OCI-LY1 (cell line): ENCODE data around the gene ONECUT3.

ENCODE experiments used
- H2AFZ ChIP-seq: fragments of 200-600 bp; sonication (generic), shearing (Covaris generic); 2 replicates; pipeline ENCODE4 v1.6.0; 2014; ENCODE audit warnings: antibody characterized with exemption, mild to moderate bottlenecking, low read length
- H3F3A ChIP-seq: fragments of 200-600 bp; sonication (generic), shearing (Covaris generic); 2 replicates; pipeline ENCODE4 v1.6.0; 2014; ENCODE audit warnings: mild to moderate bottlenecking, antibody characterized with exemption, low read length, moderate library complexity; ENCODE audit not compliant: insufficient read depth
- H3K27ac ChIP-seq: fragments of 200-600 bp; sonication (generic); 2 replicates; pipeline ENCODE4 v1.5.1; 2014; ENCODE audit warnings: low read length, mixed run types, mild to moderate bottlenecking, low read depth; ENCODE audit not compliant: poor library complexity, severe bottlenecking
- H3K27me3 ChIP-seq: fragments of 200-600 bp; sonication (generic); 2 replicates; pipeline ENCODE4 v1.6.0; 2014; ENCODE audit warnings: antibody characterized with exemption, mild to moderate bottlenecking, low read length, moderate library complexity; ENCODE audit not compliant: insufficient read depth
- H3K36me3 ChIP-seq: fragments of 200-600 bp; sonication (generic); 2 replicates; pipeline ENCODE4 v1.6.1; 2014; ENCODE audit warnings: mild to moderate bottlenecking, antibody characterized with exemption, low read length, moderate library complexity, mixed read lengths; ENCODE audit not compliant: insufficient read depth
- H3K4me1 ChIP-seq: fragments of 200-600 bp; sonication (generic); 2 replicates; pipeline ENCODE4 v1.5.1; 2014; ENCODE audit warnings: mild to moderate bottlenecking, low read length, moderate library complexity; ENCODE audit not compliant: insufficient read depth, severe bottlenecking
- H3K4me2 ChIP-seq: fragments of 200-600 bp; sonication (generic), shearing (Covaris generic); 2 replicates; pipeline ENCODE4 v1.6.1; 2014; ENCODE audit warnings: low read length
- H3K4me3 ChIP-seq: fragments of 200-600 bp; sonication (generic); 2 replicates; pipeline ENCODE4 v1.5.1; 2014; ENCODE audit warnings: low read length, low read depth, mild to moderate bottlenecking, mixed read lengths; ENCODE audit not compliant: poor library complexity, severe bottlenecking
- H3K79me2 ChIP-seq: fragments of 200-600 bp; shearing (Covaris generic); 2 replicates; pipeline ENCODE4 v1.6.1; 2016; ENCODE audit warnings: mixed run types, low read length, mixed read lengths; ENCODE audit not compliant: insufficient read depth
- H3K9ac ChIP-seq: fragments of 200-600 bp; sonication (generic), shearing (Covaris generic); 2 replicates; pipeline ENCODE4 v1.6.1; 2014; ENCODE audit warnings: mild to moderate bottlenecking, low read length, mixed read lengths
- H3K9me2 ChIP-seq: fragments of 200-600 bp; sonication (generic), shearing (Covaris generic); 2 replicates; pipeline ENCODE4 v1.6.1; 2014; ENCODE audit warnings: low read depth, mild to moderate bottlenecking, low read length, mixed read lengths
- H3K9me3 ChIP-seq: fragments of 200-600 bp; shearing (Covaris generic); 2 replicates; pipeline ENCODE4 v1.6.1; 2014; ENCODE audit warnings: low read length, mixed read lengths
- H4K20me1 ChIP-seq: fragments of 200-600 bp; sonication (generic), shearing (Covaris generic); 2 replicates; pipeline ENCODE4 v1.6.0; 2016; ENCODE audit warnings: mild to moderate bottlenecking, low read length; ENCODE audit not compliant: insufficient read depth
- CTCF ChIP-seq: fragments of 200-600 bp; sonication (generic), shearing (Covaris generic); IDR thresholded peaks from 2 replicates; pipeline ENCODE4 v1.5.1; 2017; ENCODE audit warnings: mild to moderate bottlenecking, antibody characterized with exemption, low read length, moderate library complexity, mixed read lengths
- EZH2 ChIP-seq: fragments of 200-600 bp; sonication (generic), shearing (Covaris generic); IDR thresholded peaks from 2 replicates; pipeline ENCODE4 v1.8.0; 2017; ENCODE audit warnings: borderline replicate concordance, mixed run types, mild to moderate bottlenecking, antibody characterized with exemption, low read length, moderate library complexity, mixed read lengths

Gene ONECUT3

GRCh38 chr19:1824252-1824622 is 70.9 kb downstream of the ONECUT3 start:
- Histone ChIP-seq H2AFZ (no peak overlapping the region), H3K9me3 (no peaks in the 10 kb centered on the region), H3K9me2 (no peaks in the 10 kb centered on the region), H3K4me2 (no peak overlapping the region), H3F3A (no peaks in the 10 kb centered on the region), H4K20me1 (no peaks in the 10 kb centered on the region), H3K9ac (no peak overlapping the region), H3K4me1 (peaks cover 20% of the 10 kb centered on the region), H3K79me2 (no peaks in the 10 kb centered on the region), H3K4me3 (no peak overlapping the region), H3K27ac (no peak overlapping the region), H3K27me3 (no peaks in the 10 kb centered on the region), H3K36me3 (peaks cover 67% of the 10 kb centered on the region; the same call in 1 of the 2 replicates)
- TF ChIP-seq CTCF (no peak), EZH2 (no peak)

- H3K4me1 ChIP-seq = peaks cover 20% of the 10 kb centered on the region
- no peak overlapping the region for H2AFZ ChIP-seq
- TF ChIP-seq CTCF (peak; percentile 96), EZH2 (no peak)
- H4K20me1 ChIP-seq = no peaks in the 10 kb centered on the region; the same call in 1 of the 2 replicates
- no peaks in the 10 kb centered on the region for H3K79me2 ChIP-seq
- no peaks in the 10 kb centered on the region for H3K9me2 ChIP-seq
- H3K27me3 ChIP-seq = no peaks in the 10 kb centered on the region
- H3K4me2 ChIP-seq = peak overlapping the region; percentile 38; the same call in 1 of the 2 replicates
- no peaks in the 10 kb centered on the region for H3K9me3 ChIP-seq
- no peak overlapping the region for H3K4me3 ChIP-seq
- no peaks in the 10 kb centered on the region for H3F3A ChIP-seq
- H3K27ac ChIP-seq = no peak overlapping the region
- no peak overlapping the region for H3K9ac ChIP-seq
- peaks cover 62% of the 10 kb centered on the region; the same call in 1 of the 2 replicates for H3K36me3 ChIP-seq
These were observed 72.7 kb downstream of the ONECUT3 start for GRCh38 chr19:1825909-1826556.

- Histone ChIP-seq H3K4me3 (peak overlapping the region; percentile 7), H3K27me3 (no peaks in the 10 kb centered on the region), H3K9me2 (no peaks in the 10 kb centered on the region), H3K4me2 (peak overlapping the region; percentile 40; the same call in 1 of the 2 replicates), H3K79me2 (no peaks in the 10 kb centered on the region), H4K20me1 (no peaks in the 10 kb centered on the region; the same call in 1 of the 2 replicates), H3K9me3 (no peaks in the 10 kb centered on the region), H3K27ac (peak overlapping the region; percentile 30), H2AFZ (no peak overlapping the region), H3K36me3 (peaks cover 55% of the 10 kb centered on the region; the same call in 1 of the 2 replicates), H3K4me1 (peaks cover 20% of the 10 kb centered on the region), H3K9ac (no peak overlapping the region), H3F3A (no peaks in the 10 kb centered on the region)
- TF ChIP-seq EZH2 = no peak
- TF ChIP-seq CTCF = no peak
These were observed 73.5 kb downstream of the ONECUT3 start for GRCh38 chr19:1826557-1827521.
